HG02884 (cell line): Measurements from ENCODE around the gene PLEKHJ1.

Experiments used
- ATAC-seq: cut with Tn5 transposase; IDR thresholded peaks from one replicate; pipeline ENCODE4 v1.9.1; 2021; ENCODE audit warnings: mild to moderate bottlenecking, moderate library complexity; ENCODE audit not compliant: unreplicated experiment

PLEKHJ1 gene

DNA sequence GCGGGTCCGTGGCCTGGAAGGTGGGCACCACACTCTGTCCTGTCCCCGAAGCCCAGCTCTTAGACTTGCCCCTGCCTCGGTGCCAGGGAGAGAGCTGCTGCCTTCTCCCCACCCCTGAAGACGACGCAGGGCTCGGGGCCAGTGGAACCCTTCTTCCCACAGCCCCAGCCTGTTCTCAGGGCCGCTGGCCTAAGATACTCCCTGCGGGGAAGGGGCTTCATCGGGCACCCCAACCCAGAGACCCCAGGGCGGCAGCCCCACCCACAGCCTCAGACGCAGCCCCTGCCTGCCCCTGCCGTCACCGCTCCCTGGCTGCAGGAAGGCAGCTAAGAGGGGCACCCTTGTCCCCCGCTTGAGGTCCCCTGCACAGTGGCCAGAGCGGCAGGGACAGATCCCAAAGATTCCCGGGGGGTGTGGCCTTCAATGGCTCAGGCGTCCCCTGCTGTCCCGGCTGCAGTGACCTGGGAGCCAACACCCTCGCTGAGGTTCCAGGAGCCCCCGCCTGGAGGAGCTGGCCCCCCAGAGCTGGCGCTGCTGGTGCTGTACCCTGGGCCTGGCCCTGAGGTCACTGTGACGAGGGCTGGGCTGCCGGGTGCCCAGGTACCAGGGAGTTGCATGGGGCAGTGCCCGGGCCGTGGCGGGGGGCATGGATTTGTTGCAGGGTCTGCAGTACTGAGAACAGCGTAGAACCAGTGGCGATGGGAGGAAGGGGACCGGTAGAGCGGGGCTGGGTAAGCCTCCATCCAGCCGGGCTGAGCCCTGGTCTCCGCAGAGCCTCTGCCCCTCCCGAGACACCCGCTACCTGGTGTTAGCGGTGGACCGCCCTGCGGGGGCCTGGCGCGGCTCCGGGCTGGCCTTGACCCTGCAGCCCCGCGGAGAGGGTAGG, 14.0 kb upstream of the PLEKHJ1 start:
- no peak for ATAC-seq

- no peak for ATAC-seq
Observed at GRCh38 chr19:2249010-2249866, 13.1 kb upstream of the PLEKHJ1 start, which contains the start of gene AMH. Gene AMH (plus strand): TSS chr19:2249323. CDS start chr19:2249333, 10 bp downstream.

DNA sequence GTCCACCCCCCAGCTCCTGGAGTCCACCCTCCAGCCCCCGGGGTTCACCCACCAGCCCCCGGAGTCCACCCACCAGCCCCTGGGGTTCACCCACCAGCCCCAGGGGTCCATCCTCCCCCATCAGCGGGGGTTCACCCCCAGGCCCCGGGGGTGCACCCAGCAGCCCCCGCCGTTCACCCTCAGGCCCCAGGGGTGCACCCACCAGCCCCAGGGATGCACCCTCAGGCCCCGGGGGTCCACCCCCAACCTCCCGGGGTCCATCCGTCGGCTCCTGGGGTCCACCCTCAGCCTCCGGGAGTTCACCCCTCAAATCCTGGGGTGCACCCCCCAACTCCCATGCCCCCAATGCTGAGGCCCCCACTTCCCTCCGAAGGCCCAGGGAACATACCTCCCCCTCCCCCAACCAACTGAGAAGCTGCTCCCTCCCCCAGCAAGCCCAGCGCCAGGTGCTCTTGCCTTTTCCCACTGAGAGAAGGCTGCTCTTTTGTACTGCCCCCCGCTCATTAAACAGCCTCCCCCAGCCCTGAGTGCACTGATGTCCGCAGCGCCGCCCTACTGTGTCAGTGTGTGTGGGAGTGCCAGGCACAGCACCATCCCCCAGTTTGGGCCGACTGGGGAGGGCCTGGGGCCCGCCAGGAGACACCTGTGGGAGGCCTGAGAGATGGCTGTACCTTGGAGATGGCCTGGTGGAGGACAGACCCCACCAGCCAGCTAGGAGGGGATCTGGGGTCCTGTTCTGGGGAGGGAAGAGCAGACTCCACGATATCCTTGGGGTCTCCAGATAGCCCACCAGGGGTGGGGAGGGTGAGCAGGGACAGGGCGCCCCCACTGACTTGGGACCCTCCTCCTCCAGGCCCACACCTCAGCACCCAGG, 12.2 kb upstream of the PLEKHJ1 start:
- ATAC-seq = no peak

- no peak for ATAC-seq
Observed at GRCh38 chr19:2247433-2248101, 11.4 kb upstream of the PLEKHJ1 start.

- ATAC-seq = no peak
Observed at GRCh38 chr19:2246801-2247361, 10.8 kb upstream of the PLEKHJ1 start.

- ATAC-seq = no peak
Observed at GRCh38 chr19:2246014-2246620, 10.0 kb upstream of the PLEKHJ1 start.

- ATAC-seq = no peak
Observed at GRCh38 chr19:2245273-2245672, 9.1 kb upstream of the PLEKHJ1 start.

DNA sequence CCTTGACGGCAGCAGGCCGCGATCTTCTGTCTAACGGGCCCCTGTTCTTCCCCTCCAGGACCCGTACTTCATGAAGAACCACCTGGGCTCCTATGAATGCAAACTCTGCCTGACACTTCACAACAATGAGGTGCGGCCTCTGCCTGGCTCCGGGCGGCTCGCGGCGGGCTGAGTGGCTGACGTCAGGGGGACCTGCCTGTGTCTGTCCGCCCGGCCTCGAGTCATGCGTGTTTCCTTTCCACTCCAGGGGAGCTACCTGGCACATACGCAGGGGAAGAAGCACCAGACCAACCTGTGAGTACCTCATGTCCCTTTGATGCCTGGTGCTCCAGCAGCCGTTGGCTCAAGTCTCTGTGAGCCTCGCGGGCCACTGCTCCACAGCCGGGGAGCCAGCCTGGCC, 8.4 kb upstream of the PLEKHJ1 start:
- no peak for ATAC-seq

DNA sequence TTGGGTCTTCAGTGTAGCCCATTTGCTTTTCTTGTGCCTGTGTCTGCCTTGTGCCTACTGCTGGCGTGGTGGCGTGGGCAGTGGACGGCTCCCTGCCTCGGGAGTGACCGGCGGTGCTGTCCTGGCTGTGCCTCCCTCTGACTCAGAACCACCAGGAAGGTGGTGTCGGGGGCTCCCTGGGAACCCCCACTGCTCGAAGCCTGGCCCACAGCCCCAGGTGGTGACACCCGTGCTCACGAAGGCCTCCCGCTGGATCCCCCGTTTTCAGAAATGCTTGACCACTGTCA, 7.9 kb upstream of the PLEKHJ1 start:
- ATAC-seq = no peak

DNA sequence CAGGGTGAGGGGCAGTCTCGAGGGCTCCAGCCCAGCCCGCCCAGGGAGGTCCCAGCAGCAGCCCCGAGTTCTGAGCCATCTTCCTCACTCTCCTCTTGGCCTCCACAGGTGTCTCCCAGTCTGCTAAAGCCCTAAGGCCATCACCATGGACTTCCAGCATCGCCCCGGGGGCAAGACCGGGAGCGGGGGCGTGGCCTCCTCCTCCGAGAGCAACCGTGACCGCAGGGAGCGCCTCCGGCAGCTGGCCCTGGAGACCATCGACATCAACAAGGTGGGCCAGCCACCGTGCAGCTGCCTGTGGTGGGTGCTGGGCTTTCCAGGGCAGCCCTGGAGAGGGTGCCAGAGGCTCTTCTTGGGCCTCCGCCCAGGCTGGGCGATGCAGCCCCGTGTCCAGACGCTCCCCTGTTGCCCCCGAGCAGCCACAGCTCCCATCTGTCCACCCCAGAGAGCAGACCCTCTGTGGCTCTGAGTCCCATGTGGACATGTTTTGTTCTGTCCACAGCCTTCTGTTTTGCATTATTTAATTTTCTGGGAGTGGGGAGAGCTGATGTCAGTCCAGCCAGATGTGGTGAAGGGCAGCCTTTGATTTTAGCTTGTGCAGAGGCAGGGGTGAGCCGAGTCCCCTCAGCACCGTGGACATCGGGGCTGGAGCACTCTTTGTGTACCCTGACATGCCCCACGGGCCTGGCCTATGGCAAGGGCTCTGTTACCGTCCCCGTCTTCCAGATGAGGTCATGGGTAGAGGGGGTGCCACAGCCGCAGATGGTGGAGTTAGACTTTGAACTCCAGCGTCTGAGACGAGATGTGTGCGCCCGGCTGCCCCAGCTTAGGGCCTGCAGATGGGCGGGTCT, 7.4 kb upstream of the PLEKHJ1 start:
- ATAC-seq = no peak

GRCh38 chr19:2242816-2243215, 6.7 kb upstream of the PLEKHJ1 start:
- ATAC-seq = no peak

DNA sequence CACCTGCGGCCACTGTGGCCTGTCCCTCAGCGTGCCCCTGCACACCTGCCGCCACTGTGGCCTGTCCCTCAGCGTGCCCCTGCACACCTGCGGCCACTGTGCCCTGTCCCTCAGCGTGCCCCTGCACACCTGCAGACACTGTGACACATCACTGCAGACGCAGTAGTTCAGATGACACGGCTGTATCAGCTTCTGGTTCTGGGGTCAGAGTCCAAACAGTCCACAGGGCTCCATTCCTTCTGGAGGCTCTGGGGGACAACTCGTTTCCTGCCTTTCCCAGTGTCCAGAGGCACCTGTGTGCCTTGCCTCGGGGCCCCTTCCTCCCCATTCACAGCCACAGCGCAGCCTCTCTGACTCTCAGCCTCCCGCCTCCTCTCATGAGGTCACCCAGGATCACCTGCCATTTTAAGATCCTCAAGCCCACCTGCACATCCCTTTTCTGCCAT, 6.0 kb upstream of the PLEKHJ1 start:
- ATAC-seq = no peak

DNA sequence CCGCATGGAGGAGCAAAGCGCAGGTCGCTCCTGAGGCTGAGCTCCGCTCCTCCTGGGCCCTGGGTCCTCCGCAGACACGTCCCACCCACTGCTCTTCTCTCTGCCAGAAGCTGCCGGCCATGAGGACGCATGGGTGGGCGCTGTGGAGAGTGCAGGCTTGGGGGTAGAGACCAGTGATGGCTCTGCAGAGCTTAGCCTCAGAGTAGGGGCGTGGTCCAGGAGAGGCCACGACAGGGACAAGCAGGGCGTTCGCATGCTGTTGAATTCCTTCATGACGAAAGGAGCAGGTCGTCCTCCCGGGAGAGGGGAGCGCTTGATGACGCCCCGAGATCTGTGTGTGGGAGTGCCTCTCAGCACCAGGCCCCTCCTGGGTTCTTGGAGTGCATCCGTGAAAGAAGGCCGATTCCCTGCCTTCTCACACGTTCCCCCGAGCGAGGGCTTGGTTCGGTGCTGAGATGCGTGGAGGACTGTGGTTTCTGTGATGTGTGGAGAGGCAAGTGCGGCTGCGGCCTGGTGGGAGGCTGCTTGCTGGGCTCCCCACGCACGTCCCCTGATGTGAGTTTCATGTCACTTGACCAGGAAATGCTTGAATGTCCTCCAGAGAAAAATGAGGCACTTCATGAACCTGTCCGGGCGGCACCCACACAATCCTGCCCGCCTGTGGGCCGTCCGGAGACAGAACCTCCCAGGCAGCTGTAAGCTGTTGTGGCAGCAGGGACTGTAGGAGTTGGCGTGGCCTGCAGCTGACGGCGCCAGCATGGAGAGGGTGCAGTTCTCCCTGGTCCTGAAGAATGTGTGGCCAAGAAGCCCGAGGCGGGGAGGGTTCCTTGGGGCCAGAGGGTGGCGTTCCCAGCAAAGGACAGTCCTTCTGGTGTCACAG, 5.0 kb upstream of the PLEKHJ1 start:
- ATAC-seq = no peak

DNA sequence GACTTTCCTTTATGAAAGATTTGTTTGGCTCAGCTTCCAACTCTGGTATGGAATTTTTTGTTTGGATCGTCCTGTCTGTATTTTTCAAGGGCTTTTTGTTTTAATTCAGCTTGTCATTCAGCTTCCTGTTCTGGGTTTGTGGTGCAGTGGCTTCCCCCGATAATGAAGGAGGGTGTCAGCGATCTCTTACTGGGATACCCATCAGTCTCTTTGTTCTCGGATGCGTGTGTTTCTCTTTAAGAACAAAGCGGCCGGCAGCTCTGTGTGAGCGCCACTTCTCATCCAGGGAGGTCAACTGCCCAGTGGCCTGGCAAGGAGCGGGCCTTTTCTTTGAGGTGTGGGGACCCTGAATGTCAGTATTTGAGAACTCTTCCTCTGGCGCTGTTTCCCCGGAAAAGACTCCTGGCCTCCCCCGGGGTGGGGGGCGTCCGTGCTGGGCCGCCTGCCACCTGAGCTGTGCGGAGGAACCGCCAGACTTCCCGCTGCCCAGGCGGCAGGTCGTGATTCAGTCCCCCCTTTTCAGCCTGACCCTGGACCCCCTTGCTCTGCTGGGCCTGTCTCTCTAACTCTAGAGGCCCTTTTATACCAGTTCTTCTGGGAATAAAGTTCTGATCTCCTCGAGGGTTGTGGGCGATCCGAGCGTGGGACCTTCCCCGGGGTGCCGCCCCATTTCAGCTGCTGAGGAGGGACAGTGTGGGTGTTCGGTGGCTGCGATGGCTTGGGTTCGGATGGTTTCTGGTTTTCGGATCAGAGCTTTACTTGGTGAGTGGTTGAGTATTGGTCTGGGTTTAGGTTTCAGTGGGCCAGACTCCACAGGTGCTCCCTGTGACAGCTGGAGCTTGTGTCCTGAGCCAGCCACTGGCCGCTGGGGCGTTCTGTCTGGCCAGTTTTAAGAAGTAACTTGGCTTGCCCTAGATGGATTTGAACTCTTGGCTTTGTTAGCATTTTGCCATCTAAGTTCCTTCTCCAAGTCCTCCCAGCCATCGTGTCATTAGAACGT, 3.9 kb upstream of the PLEKHJ1 start:
- ATAC-seq = no peak

- ATAC-seq = no peak
Observed at GRCh38 chr19:2239173-2239572, 3.0 kb upstream of the PLEKHJ1 start.

DNA sequence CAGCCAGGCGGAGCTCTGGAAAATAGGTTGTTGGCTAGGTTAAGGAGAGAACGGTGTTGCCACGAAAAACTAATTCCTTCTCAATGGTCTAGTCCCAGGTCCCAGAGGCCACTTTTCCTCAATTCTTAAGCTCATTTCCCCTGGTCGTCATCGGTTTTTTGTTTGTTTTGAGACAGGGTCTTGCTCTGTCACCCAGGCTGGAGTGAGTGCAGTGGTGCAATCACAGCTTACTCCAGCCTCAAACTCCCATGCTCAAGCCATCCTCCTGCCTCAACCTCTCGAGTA, 1.7 kb upstream of the PLEKHJ1 start:
- ATAC-seq = no peak
